Measurements from ENCODE around the gene IGF2BP3.
"Not testable (repeated sequence)": the region's sequence is repeated elsewhere in the genome, so short reads cannot be mapped to it uniquely, and the experiment has no call there.

The IGF2BP3 gene

GRCh38 chr7:23338439-23338838 lies 131.9 kb downstream of the IGF2BP3 start:
- DNase-seq (ENCODE audit: low spot score) = no peak

GRCh38 chr7:23337374-23337773 lies 132.9 kb downstream of the IGF2BP3 start:
- DNase-seq (ENCODE audit: low spot score) = no peak

GRCh38 chr7:23336799-23337283 lies 133.4 kb downstream of the IGF2BP3 start:
- DNase-seq (ENCODE audit: low spot score) = no peak

DNA sequence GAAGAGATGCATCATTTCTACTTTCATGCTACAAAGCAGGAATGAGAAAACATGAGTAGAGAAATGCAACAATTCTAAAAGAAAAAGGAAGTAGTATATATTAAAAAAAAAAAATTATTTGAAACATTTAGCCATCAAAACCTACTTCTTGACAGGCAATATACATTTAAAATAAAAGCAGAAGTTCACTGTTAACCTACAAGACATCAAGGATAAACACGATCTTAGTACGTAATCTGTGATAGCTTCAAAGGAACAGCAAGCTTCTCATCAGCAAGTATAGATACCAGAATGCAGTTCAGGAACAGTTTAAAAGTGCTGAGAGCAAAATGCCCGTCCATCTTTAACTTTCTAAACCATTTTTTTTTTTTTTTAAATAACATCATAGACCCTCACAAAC lies 134.2 kb downstream of the IGF2BP3 start:
- no peak for DNase-seq (ENCODE audit: low spot score)

- DNase-seq (ENCODE audit: low spot score) = no peak
Measured at GRCh38 chr7:23335621-23336020, 134.7 kb downstream of the IGF2BP3 start.

GRCh38 chr7:23335136-23335535 lies 135.2 kb downstream of the IGF2BP3 start:
- DNase-seq (ENCODE audit: low spot score) = no peak

- peak; percentile 88 for DNase-seq (ENCODE audit: low spot score)
Measured at GRCh38 chr7:23334482-23335056, 135.7 kb downstream of the IGF2BP3 start.

DNA sequence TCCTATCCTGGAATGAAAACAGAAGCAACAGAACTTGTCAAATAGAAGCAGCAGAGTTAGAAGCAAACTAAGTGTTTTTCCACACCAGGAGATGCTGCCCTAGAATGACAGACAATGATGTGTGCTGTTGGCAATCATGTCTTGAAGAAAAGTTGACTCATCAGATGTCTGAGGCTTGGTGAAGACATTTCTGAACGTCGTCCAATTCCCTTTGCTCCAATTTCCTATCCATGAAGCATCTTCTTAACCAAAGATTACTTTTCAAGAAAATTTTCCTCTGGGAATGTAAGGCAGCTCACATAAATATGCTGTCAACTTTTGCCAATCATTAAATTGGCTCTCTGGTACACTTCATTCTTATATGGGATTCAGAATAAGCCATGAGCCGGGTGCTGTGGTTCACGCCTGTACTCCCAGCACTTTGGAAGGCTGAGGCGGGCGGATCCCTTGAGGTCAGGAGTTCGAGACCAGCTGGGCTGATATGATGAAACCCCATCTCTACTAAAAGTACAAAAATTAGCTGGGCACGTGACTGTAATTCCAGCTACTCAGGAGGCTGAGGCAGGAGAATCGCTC lies 136.5 kb downstream of the IGF2BP3 start:
- DNase-seq (ENCODE audit: low spot score) = peak; percentile 84

DNA sequence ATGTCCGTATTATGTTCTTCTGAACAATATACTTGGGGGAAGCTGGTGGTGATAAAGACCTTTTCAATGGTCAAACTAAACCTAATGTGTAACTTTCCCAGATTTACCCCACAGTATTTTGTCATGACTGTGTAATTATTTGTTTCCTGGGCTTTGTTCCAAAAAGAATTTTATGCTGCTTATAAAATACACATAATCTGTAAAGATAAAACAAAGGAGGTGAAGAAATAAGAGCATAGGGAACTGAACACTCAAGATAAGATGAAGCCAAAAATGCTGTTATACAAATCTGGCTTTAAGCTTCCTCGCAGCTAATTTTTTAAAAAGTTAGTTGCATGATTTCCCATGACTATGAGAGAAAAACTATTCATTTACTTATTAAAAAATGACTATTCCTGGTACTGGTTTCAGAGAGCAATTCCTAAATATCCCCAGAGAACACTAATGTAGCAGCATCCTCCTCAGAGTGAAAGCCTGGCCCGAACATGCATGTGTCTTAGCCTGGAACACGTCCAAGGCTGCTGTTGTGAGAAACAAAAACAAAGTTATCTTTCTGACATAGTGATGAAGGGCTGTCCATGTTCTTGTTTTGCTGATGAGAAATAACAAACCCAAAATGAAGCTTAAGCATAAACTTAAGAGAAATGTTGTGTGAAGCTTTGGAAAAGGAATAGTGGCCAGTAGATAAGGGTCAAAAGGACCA lies 137.2 kb downstream of the IGF2BP3 start:
- DNase-seq (ENCODE audit: low spot score) = no peak

DNA sequence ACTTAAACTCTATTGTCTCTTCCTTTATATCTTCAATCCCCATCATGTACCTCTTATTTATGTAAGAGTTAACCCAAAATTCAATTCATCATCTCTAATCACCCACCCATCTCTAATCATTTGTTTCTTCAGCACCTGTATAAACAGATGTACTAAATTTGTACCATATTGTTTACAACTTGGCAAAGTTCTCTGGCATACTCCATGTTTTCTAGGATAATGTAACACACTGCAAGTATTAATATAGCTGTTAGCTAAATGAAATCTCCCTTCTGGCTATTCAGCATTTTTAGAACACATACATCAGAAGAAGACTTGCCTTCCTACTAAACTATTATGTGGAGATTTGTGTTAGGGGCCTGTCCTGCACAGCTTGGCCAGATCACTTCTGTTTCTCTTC lies 138.1 kb downstream of the IGF2BP3 start:
- no peak for DNase-seq (ENCODE audit: low spot score)

- DNase-seq (ENCODE audit: low spot score) = no peak
Measured at GRCh38 chr7:23331132-23331531, 139.2 kb downstream of the IGF2BP3 start.

GRCh38 chr7:23315366-23315765 lies 154.9 kb downstream of the IGF2BP3 start:
- no peak for DNase-seq (ENCODE audit: low spot score)

DNA sequence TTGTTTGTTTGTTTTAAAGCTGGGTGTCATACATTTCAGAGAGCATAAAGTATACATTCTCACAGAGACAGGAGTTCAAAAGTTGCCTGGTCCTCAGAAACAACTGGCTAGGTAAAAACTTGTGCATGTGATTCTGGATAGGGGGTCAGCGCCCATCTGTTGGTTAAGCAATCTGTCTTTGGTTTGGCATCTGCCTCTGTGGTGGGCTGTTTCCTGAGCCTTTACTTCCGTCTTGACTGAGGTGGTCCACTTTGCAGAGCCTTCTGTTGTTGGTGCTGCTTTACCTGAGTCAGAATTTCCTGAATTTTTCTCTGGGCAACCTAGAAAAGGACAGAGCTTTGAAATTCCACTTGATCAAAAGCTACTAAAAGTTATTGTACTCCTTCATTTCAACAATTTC lies 158.2 kb downstream of the IGF2BP3 start:
- not testable (repeated sequence) for DNase-seq (ENCODE audit: low spot score)

- DNase-seq (ENCODE audit: low spot score) = no peak
Measured at GRCh38 chr7:23308754-23309153, 161.5 kb downstream of the IGF2BP3 start.

DNA sequence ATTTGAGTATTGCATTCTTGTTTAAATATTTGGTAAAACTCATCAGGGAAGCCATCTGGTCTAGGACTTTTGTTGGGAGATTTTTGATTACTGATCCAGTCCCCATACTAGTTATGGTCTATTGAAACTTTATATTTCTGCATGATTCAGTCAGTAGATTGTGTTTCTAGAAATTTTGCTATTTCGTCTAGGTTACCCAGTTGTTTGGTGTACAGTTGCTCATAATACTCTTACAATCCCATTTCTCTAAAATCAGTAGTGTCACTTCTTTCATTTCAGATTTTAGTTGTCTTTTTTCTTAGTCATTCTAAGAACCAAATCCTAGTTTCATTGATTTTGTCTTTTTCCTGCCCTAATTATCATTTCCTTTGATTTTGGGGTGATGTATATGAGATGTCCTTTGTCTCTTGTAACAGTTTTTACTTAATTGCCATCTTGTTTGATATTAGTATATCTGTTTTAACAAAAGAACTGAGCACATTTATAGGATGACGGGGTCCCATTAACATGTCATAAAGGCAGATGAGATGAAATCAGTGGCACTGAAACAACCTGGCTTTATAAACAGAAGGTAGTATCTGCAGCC lies 163.3 kb downstream of the IGF2BP3 start:
- DNase-seq (ENCODE audit: low spot score) = no peak

GRCh38 chr7:23299770-23300300 lies 170.5 kb downstream of the IGF2BP3 start:
- DNase-seq (ENCODE audit: low spot score) = peak; percentile 23

DNA sequence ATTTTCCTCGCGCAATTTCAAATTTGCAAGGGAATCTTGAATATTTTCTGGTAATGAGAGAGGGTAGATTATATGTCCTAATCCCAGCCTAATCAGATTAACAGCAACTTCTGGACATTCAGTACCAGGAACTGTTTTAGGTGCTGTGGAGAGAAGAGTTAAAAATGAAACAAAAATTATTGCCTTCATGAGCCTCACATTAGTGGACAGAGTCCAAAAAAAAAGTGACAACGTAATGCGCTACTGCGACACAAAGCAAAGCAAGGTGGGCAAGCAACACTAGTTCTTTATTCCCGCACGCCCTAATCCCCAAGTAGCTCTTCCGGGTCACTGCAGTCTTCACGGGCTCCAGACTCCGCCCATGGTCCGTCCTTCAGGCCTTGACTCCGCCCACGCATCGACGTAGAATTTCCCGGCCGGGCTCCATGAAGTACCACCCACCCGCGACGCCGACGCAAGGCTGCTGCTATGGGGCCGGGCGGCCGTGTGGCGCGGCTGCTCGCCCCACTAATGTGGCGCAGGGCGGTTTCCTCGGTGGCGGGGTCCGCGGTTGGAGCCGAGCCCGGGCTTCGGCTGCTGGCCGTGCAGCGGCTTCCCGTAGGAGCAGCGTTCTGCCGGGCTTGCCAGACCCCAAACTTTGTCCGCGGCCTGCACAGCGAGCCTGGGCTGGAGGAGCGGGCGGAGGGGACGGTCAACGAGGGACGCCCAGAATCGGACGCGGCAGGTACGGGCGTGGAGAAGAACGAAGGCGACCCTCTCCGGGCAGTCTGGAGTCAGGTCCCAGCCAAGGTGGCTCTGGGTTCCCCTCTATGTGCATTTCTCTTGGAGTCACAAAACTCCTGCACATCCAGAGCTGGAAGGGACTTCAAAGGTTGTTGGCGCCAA lies 171.2 kb downstream of the IGF2BP3 start, which contains the start of gene MALSU1:
Gene MALSU1 (plus strand): TSS at position 455 of the 885 bp plus-strand sequence. CDS start 14 bp downstream, at position 469.
- DNase-seq (ENCODE audit: low spot score) = peak; percentile 96

DNA sequence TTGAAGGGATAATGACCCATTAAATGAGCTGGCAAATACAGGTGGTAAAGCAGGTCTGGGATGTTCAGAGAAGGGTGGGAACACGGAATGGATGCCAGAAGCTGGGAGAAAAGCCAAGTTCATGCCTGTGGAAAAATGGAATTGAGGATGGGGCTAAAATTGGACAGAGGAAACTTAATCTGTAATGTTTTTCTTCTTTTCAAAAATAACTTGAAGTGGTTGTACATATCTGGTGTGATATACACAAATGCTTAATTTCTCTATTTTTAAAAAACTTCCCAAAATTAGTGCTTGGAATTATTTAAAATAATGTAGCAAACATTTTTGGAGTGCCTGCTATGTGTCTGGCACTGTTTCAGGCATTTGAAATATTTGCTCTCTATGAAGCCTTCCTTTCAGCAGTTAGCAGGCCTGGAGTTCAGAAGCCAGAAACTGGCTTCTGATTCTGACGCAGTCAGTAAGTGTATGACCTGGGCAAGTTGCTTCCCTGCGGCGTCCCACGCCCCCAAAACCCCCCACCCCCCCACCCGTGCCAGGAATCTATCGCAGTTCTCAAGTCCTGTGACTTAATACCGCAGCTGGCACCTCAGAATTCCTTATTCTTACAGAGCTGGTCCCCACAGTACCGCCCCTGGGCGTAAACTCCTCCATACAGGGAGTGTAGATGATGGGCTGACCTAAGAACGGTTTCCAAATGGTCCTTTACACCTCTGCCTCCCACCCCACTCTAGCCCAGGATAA lies 172.0 kb downstream of the IGF2BP3 start:
- peak; percentile 24 for DNase-seq (ENCODE audit: low spot score)

- no peak for DNase-seq (ENCODE audit: low spot score)
Measured at GRCh38 chr7:23295401-23295697, 174.9 kb downstream of the IGF2BP3 start.

DNA sequence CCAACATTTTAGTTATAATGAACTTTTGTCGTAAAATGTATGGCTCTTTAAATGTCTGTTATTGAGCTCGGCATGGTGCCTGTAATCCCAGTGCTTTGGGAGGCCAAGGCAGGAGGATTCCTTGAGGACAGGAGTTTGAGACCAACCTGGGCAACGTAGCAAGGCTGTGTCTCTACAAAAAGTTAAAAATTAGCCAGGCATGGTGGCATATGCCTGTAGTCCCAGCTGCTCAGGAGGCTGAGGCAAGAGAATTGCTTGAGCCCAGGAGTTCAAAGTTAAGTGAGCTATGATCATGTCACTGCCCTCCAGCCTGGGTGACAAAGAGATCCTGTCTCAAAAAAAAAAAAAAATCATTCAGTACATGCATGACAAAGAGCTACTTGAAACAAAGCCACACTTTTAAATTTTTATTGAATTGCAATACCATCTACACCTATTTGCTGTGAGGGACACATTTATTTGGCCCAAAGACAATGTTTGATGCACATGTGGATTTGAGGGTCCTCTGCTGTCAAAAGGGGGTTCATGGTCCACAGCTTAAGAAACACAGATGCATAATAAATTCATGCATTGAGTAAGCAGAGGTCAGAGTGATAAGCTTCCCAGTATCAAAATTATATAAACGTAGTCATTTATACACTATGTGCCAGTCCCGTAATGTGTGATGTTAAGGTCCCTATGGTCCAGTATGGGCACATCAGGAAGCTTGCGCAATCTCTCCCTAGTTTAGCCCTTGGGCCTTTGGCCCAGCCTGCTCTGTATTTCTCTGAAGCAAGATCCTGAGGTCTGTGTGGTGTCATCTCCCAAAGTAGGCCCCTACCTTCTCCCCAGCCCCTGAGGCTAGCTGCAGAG lies 175.5 kb downstream of the IGF2BP3 start:
- no peak for DNase-seq (ENCODE audit: low spot score)

All from AG08395 (cell line).